GM19328 (cell line): ENCODE data around the gene VPS37C.
A peak's percentile ranks its signal among the peaks of the same experiment; 100 is the strongest.
"Not testable (repeated sequence)": the region's sequence is repeated elsewhere in the genome, so short reads cannot be mapped to it uniquely, and the experiment has no call there.

ENCODE experiments used
- ATAC-seq: cut with Tn5 transposase; IDR thresholded peaks from one replicate; pipeline ENCODE4 v1.9.1; 2021; ENCODE audit warnings: mild to moderate bottlenecking, moderate library complexity; ENCODE audit not compliant: unreplicated experiment

VPS37C gene

GRCh38 chr11:61161190-61162091 lies at the start of gene VPS37C:
VPS37C (minus strand) TSS chr11:61161426; CDS start chr11:61138829, 22,597 bp downstream.
- peak; percentile 73 for ATAC-seq

- ATAC-seq: not testable (repeated sequence)
Measured at GRCh38 chr11:61210629-61211028, 49.4 kb upstream of the VPS37C start.

DNA sequence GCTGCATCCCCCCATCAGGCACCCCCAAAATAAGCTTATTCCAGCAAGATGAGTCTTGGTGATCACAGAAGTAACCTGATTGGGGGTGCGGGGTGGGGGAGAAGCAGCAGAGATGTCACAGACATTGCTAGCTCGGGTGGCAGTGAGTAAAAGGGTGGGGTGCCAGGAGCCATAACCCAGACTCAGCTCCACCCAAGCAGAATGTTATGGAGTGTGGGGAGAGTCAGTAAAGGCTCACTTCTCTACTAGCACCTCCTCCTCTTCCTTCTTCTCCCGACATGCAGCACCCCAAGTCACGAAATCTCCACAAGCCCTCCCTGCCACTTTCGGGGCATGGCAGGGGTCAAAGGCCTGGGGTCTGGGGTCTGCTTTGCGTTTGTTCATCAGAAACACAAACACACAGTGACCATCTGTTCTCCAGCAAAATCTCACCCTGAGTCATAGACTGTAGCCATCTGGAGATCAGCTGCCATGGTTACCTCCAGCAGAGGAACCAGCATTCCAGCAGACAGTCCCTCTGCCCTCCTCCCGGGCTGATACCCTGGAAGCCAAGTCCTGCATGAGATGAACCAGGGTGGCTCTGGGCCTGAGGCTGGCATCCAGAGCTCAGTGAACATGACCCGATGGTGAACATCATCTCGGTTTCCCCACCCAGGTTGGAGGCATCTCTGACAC lies 46.5 kb upstream of the VPS37C start:
- ATAC-seq: not testable (repeated sequence)

- not testable (repeated sequence) for ATAC-seq
Measured at GRCh38 chr11:61204502-61205059, 43.4 kb upstream of the VPS37C start.

- not testable (repeated sequence) for ATAC-seq
Measured at GRCh38 chr11:61203873-61204272, 42.6 kb upstream of the VPS37C start.

GRCh38 chr11:61202950-61203746 lies 41.9 kb upstream of the VPS37C start, which contains the start of gene PGA3:
PGA3 (plus strand) TSS chr11:61203515; CDS start chr11:61203565, 50 bp downstream.
- ATAC-seq: not testable (repeated sequence)

DNA sequence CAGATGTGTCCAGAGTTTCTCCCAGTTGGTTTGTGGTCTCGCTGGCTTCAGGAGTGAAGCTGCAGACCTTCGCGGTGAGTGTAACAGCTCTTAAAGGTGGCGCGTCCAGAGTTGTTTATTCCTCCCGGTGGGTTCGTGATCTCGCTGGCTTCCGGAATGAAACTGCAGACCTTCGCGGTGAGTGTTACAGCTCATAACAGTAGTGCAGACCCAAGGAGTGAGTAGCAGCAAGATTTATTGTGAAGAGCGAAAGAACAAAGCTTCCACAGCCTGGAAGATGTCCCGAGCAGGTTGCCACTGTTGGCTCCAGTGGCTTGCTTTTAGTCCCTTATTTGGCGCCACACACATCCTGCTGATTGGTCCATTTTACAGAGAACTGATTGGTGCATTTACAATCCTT lies 40.2 kb upstream of the VPS37C start:
- no peak for ATAC-seq

DNA sequence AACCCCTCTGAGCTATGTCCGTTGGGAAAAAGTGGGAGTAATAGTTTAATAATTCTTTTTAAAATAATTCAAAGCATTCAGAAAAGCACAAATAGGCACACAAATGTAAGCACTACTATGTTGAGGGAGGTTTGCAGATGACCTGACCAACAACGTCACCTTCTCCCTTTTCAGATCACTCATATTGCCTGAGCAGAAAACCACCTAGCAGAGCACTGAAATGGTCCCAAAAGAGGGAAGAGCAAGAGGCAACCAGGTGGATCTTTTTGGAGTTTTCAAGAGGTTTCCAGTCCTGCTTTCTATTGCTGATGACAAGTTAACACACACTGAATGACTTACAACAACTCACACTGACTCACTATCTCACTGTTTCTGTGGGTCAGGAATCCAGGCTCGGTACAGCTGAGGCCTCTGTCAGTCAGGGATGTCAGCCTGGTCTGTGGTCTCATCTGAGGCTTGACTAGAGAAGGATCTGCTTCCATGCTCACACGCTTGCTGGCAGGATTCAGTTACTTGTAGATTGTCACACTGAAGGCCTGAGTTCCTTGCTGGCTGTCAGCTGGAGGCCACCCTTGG lies 37.8 kb upstream of the VPS37C start:
- ATAC-seq: no peak

DNA sequence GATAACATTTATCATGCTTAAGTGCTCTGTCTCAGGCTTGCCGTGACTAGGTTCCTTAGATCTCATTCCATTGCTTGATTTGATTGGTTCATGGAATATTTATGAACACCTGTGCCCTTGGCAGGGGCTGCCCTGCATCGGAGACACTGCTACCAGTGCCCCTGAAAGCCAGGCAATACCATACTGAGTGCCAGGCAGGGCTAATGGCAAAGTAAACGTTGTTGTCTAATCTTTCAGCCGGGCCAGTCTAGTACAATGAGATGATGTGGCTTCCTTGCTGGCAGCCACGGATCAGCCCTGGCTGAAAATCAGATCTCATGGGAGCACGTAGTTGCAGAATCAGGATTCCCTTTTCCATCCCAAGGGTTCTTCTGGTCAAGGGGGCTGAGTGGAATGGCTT lies 37.1 kb upstream of the VPS37C start:
- no peak for ATAC-seq

DNA sequence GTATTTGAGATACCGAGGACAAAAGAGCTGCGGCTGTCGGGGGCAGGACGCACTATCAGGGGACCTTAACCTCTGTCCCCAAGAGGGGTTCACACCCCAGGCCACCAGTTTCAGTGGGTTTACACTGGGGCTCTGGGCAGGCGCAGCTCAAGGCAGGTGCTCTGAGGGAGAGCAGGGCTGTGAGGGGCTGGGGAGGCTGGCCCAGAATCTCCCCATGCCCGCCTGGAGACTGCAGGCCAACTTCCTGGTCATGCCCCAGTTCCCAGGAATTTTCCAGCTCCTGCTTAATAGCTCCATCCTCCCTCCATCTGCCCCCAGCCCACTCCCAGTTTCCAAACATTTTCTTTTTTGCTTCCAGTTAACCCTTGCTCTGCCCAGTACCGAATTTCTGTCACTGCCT lies 34.5 kb upstream of the VPS37C start:
- no peak for ATAC-seq

DNA sequence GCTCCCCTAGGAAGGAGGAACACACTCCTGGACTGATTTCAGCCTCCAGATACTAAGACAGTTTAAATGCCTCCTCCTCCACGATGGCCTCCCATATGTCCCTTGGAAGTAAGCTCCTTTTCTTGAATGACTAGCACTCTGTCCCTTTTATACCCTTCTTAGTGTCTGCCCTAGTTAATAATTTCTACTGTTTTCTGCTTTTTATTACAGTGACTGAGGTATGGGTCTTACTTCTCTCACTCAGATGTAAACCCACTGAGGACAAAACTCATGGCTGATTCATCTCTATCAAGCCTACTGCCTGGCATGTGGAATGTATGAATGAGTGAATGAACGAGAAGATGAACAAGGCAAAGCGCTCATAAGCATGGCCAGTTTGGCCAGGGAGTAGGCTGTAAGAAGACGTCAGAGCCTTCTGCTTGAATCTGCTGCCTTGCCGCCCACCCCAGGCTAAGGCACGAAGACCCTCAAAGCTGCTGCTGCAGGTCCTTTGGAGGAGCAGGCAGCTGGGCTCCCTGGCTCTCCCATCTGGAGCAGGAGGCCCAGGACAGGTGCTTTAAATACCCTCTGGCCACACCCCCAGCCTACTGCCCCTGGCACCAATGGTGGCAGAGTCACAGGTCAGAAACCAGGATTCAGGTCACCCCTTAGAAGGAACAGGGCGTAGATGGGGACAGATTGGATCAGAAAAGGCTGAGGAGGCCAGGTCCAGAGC lies 33.9 kb upstream of the VPS37C start:
- ATAC-seq: no peak

GRCh38 chr11:61194169-61194671 lies 33.0 kb upstream of the VPS37C start:
- ATAC-seq: no peak

GRCh38 chr11:61193596-61193995 lies 32.4 kb upstream of the VPS37C start:
- no peak for ATAC-seq

- no peak for ATAC-seq
Measured at GRCh38 chr11:61189933-61190332, 28.7 kb upstream of the VPS37C start.

DNA sequence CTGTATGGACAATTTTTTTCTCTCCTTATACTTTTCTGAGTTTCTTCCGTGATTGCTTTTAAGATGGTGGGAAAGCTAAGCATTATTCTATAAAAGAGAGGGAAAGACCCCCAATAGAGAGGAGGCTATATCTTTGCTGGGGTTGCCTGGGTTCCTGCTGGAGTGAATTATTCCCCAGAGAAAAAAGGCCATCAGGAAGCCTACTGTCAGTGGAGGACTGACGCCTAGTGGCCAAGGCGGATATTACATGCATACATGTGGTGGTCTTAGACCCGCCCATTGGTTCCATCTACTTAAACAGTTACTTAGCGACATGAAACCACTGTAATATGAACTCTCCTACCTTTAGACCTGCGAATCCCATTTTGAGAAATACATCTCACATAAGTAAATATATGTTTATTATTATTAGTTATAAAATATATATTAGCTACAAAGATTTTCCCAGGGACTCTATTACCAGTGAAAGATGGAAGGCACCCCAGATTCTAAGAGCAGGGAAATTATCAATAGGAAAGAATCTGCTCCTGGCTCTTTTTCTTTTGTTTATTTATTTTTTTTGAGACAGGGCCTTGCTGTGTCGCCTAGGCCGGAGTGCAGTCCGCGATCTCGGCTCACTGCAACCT lies 26.4 kb upstream of the VPS37C start:
- no peak for ATAC-seq

DNA sequence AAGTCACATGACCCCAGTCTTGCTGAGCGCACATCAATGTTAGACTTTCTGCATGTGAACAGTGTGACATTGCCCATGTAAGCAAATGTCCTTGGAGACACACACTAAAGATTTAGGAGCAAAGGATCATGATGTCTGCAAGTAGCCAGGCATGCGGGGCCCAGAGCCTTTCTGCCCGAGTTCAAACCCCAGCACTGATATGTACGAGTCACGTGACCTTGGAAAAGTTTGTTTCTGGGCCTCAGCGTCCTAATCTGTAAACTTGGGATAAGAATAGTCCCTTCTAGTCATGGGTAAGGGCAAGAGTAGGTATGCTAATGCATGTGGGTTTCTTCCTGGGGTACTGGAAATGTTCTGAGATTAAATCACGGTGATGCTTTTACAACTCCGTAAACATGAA lies 25.3 kb upstream of the VPS37C start:
- no peak for ATAC-seq

GRCh38 chr11:61183645-61184044 lies 22.4 kb upstream of the VPS37C start:
- ATAC-seq: no peak

- ATAC-seq: no peak
Measured at GRCh38 chr11:61181489-61181888, 20.3 kb upstream of the VPS37C start.

DNA sequence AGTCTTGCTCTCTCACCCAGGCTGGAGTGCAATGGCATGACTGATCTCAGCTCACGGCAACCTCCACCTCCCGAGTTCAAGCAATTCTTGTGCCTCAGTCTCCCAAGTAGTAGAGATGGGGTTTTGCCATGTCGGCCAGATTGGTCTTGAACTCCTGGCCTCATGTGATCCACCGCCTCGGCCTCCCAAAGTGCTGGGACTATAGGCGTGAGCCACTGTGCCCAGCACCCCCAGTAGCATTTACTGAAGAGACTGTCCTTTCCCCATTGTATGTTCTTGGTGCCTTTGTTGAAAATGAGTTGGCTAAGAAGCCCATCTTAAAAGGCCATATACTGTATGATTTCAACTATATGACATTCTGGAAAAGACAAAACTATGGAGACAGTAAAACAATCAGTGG lies 19.0 kb upstream of the VPS37C start:
- not testable (repeated sequence) for ATAC-seq
